ENCODE data around the gene PDILT.
"Not testable (repeated sequence)": the region's sequence is repeated elsewhere in the genome, so short reads cannot be mapped to it uniquely, and the experiment has no call there.

PDILT gene

GRCh38 chr16:20404637-20405036, at the start of gene PDILT:
TSS of gene PDILT (minus strand) at chr16:20404737. CDS start at chr16:20399300, 5,437 bp downstream.
- no peaks in the 10 kb centered on the region for H3K79me2 ChIP-seq (ENCODE audit: insufficient read depth, low read length)
- no peak within 1 kb of the TSS for H3K4me3 ChIP-seq (ENCODE audit: insufficient read depth, low read length, poor library complexity, severe bottlenecking)
- no peak within 1 kb of the TSS for H2AFZ ChIP-seq (ENCODE audit: low read depth, low read length, severe bottlenecking)
- no peak within 1 kb of the TSS for H3K27ac ChIP-seq (ENCODE audit: low read depth, low read length)
- H3K9me2 ChIP-seq (replicated peaks; ENCODE audit: insufficient read depth, low read length) = no peaks in the 10 kb centered on the region
- H3K9me3 ChIP-seq (ENCODE audit: insufficient read depth, low read length) = no peaks in the 10 kb centered on the region
- 0 out of 2 replicates have a peak, but pooled peaks cover 2% of the 10 kb centered on the region for H3K27me3 ChIP-seq (ENCODE audit: low read length)
- no peaks in the 10 kb centered on the region for H4K20me1 ChIP-seq (ENCODE audit: low read depth, low read length)
- H3K9ac ChIP-seq (ENCODE audit: low read length) = no peak within 1 kb of the TSS
- H3F3A ChIP-seq (ENCODE audit: insufficient read depth) = no peaks in the 10 kb centered on the region
- no peaks in the 10 kb centered on the region for H3K36me3 ChIP-seq (ENCODE audit: low read length)
- TF ChIP-seq EZH2phosphoT487 (conservative IDR thresholded peaks at IDR 0.05; ENCODE audit: low read length) (no peak), CTCF (IDR thresholded peaks at IDR 0.05; ENCODE audit: insufficient read depth, low read length, poor library complexity, severe bottlenecking) (no peak)
- H3K4me2 ChIP-seq (ENCODE audit: low read depth, low read length, poor library complexity, severe bottlenecking) = no peak within 1 kb of the TSS

- not testable (repeated sequence) for H3K9me2 ChIP-seq (replicated peaks; ENCODE audit: insufficient read depth, low read length); H3K27ac ChIP-seq (ENCODE audit: low read depth, low read length); H3F3A ChIP-seq (ENCODE audit: insufficient read depth); H4K20me1 ChIP-seq (ENCODE audit: low read depth, low read length); H3K4me3 ChIP-seq (ENCODE audit: insufficient read depth, low read length, poor library complexity, severe bottlenecking); H3K79me2 ChIP-seq (ENCODE audit: insufficient read depth, low read length); H3K27me3 ChIP-seq (ENCODE audit: low read length); H3K9me3 ChIP-seq (ENCODE audit: insufficient read depth, low read length); H3K4me2 ChIP-seq (ENCODE audit: low read depth, low read length, poor library complexity, severe bottlenecking); H3K9ac ChIP-seq (ENCODE audit: low read length); H2AFZ ChIP-seq (ENCODE audit: low read depth, low read length, severe bottlenecking); H3K36me3 ChIP-seq (ENCODE audit: low read length)
These were observed 49.1 kb upstream of the PDILT start for GRCh38 chr16:20453633-20454032.

GRCh38 chr16:20451364-20451763, 46.8 kb upstream of the PDILT start, which contains the start of gene ACSM2A:
TSS of gene ACSM2A (plus strand) at chr16:20451521. CDS start at chr16:20460115, 8,594 bp downstream.
- not testable (repeated sequence) for H3K27ac ChIP-seq (ENCODE audit: low read depth, low read length); H3K27me3 ChIP-seq (ENCODE audit: low read length); H3F3A ChIP-seq (ENCODE audit: insufficient read depth); H3K36me3 ChIP-seq (ENCODE audit: low read length); H4K20me1 ChIP-seq (ENCODE audit: low read depth, low read length); H3K9me3 ChIP-seq (ENCODE audit: insufficient read depth, low read length); H2AFZ ChIP-seq (ENCODE audit: low read depth, low read length, severe bottlenecking); H3K79me2 ChIP-seq (ENCODE audit: insufficient read depth, low read length); H3K9me2 ChIP-seq (replicated peaks; ENCODE audit: insufficient read depth, low read length); H3K4me3 ChIP-seq (ENCODE audit: insufficient read depth, low read length, poor library complexity, severe bottlenecking); H3K4me2 ChIP-seq (ENCODE audit: low read depth, low read length, poor library complexity, severe bottlenecking); H3K9ac ChIP-seq (ENCODE audit: low read length)

GRCh38 chr16:20446652-20447393, 42.3 kb upstream of the PDILT start:
- not testable (repeated sequence) for H3K79me2 ChIP-seq (ENCODE audit: insufficient read depth, low read length); H3F3A ChIP-seq (ENCODE audit: insufficient read depth); H3K4me3 ChIP-seq (ENCODE audit: insufficient read depth, low read length, poor library complexity, severe bottlenecking); H3K9me3 ChIP-seq (ENCODE audit: insufficient read depth, low read length); H3K36me3 ChIP-seq (ENCODE audit: low read length); H3K4me2 ChIP-seq (ENCODE audit: low read depth, low read length, poor library complexity, severe bottlenecking); H3K9me2 ChIP-seq (replicated peaks; ENCODE audit: insufficient read depth, low read length); H4K20me1 ChIP-seq (ENCODE audit: low read depth, low read length); H3K9ac ChIP-seq (ENCODE audit: low read length); H2AFZ ChIP-seq (ENCODE audit: low read depth, low read length, severe bottlenecking); H3K27ac ChIP-seq (ENCODE audit: low read depth, low read length); H3K27me3 ChIP-seq (ENCODE audit: low read length)

- H3K27me3 ChIP-seq (ENCODE audit: low read length); H3K4me2 ChIP-seq (ENCODE audit: low read depth, low read length, poor library complexity, severe bottlenecking); H3K79me2 ChIP-seq (ENCODE audit: insufficient read depth, low read length); H3F3A ChIP-seq (ENCODE audit: insufficient read depth); H3K36me3 ChIP-seq (ENCODE audit: low read length); H3K27ac ChIP-seq (ENCODE audit: low read depth, low read length); H2AFZ ChIP-seq (ENCODE audit: low read depth, low read length, severe bottlenecking); H3K9me2 ChIP-seq (replicated peaks; ENCODE audit: insufficient read depth, low read length); H3K4me3 ChIP-seq (ENCODE audit: insufficient read depth, low read length, poor library complexity, severe bottlenecking); H4K20me1 ChIP-seq (ENCODE audit: low read depth, low read length); H3K9me3 ChIP-seq (ENCODE audit: insufficient read depth, low read length); H3K9ac ChIP-seq (ENCODE audit: low read length): not testable (repeated sequence)
These were observed 37.3 kb upstream of the PDILT start for GRCh38 chr16:20441859-20442258.

All from SU-DHL-6 (cell line).